Activated gamma-delta T cell treated with Interleukin-2 at 50 U/mL for 16 hours (primary cell): ENCODE measurements around the gene PIGC.
"Not testable (repeated sequence)": the region's sequence is repeated elsewhere in the genome, so short reads cannot be mapped to it uniquely, and the experiment has no call there.

ENCODE experiments used
- DNase-seq: peaks from one replicate; pipeline ENCODE4 v3.0.0-alpha.2; 2020

The PIGC gene

DNA sequence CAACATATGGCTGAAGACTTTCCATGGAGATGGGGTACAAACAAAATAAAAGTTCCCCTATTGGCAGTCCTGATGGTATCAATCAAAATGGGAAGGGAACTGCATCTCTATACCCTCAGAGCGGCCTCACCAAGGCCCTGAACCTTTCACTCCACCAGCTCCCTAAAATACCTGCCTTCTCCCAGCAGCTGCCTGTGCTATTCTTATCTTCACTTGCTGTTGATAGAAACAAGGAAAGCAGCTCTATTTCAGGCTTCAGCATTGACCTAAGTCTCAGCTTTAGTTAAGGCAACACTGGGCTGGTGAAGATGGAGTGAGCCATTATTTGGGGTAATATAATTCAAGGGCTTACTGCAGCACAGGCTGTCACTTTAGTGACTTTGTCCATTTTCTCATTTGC, 21.7 kb upstream of the PIGC start:
- DNase-seq, result no peak

DNA sequence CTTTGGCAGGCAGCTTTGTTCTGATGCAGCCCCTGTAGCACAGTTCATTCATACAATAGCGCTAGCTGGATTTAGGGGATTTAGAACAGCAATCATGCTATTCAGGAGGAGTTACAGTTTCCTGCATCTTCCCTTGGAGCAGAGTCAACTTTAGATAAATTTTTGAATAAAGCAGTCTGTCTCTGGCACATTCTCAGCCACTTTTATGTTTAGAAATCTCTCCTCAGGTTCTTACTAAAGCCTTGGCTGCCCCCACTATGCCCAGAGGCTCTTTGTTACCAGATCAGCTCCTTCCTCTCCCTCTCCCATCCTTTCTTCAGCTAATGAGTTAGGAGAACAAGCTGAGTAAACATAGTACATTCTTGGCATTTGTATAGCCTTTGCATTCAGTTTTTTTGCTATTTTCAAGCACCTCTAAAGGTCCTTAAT, 17.0 kb upstream of the PIGC start:
- DNase-seq, result no peak

- DNase-seq, result no peak
Measured at GRCh38 chr1:172460177-172460576, 16.3 kb upstream of the PIGC start.

GRCh38 chr1:172457479-172458130, 13.7 kb upstream of the PIGC start:
- DNase-seq, result no peak

- DNase-seq, result no peak
Measured at GRCh38 chr1:172456344-172456769, 12.5 kb upstream of the PIGC start.

DNA sequence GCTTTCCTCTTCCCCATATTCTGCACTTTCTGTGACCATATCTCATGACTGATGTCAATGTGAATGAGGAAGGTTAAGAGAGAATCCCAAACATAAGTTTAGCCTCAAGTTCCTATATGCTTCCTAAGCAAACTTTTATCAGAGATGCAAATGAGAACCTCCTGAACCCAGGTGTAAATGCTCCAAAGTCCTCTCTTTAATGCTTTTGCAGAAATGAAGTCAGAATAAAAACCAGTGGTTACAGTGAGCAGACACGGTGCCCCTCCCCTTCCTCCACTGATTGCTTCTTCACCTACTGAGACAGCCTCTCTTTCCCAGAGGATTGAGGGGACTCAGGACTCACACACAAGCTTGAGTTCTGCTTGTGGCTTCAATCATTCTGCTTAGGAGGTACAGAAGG, 11.6 kb upstream of the PIGC start:
- DNase-seq, result no peak

GRCh38 chr1:172453607-172454006, 9.7 kb upstream of the PIGC start:
- DNase-seq, result no peak

GRCh38 chr1:172453153-172453545, 9.3 kb upstream of the PIGC start:
- no peak for DNase-seq

DNA sequence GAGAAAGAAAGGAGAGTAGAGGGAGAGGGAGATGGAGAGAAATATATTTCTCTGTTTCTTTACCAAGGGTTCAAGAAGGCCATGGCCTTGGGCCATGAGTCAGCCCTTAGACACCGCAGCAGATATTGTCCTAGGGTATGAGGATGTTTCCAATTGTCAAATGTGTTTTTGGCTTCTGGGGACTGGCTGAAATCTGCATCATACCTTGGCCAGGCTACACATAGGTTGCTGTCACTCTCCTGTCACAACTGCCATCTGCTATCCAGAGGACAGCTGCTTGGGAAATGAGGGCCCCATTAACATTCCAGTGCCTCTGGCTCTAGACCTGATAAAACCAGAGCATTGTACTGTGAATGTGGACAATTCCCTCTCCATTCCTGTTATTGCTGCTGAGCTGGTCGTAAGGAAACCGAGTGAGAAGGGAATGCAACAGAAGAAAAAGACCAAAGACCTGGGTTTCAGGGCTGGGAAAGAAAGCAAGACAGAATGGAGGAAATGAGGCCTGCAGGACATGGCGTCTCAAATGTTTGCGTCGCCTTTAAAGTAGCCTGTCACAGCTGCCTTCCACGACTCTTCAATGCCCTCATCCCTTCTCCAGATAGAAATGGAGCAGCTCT, 8.8 kb upstream of the PIGC start:
- DNase-seq, result no peak

GRCh38 chr1:172451002-172451443, 7.2 kb upstream of the PIGC start:
- DNase-seq, result no peak

DNA sequence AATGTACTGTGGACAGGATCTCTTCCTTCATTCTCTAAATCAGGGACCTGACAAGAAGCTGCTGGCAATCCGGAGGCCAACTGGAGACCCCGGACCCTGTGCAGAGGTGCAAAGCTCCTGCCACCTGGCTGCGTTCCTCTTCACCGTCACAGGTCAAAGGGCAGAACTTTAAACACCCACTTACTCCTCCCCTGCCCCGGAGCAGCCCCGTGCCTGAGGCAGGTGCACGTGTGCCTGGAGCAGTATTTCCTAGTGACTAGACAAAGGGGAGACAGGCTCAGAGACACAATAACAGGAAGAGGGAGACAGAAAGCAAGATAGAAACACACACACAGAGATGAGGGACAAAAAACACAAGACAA, 6.6 kb upstream of the PIGC start:
- no peak for DNase-seq

DNA sequence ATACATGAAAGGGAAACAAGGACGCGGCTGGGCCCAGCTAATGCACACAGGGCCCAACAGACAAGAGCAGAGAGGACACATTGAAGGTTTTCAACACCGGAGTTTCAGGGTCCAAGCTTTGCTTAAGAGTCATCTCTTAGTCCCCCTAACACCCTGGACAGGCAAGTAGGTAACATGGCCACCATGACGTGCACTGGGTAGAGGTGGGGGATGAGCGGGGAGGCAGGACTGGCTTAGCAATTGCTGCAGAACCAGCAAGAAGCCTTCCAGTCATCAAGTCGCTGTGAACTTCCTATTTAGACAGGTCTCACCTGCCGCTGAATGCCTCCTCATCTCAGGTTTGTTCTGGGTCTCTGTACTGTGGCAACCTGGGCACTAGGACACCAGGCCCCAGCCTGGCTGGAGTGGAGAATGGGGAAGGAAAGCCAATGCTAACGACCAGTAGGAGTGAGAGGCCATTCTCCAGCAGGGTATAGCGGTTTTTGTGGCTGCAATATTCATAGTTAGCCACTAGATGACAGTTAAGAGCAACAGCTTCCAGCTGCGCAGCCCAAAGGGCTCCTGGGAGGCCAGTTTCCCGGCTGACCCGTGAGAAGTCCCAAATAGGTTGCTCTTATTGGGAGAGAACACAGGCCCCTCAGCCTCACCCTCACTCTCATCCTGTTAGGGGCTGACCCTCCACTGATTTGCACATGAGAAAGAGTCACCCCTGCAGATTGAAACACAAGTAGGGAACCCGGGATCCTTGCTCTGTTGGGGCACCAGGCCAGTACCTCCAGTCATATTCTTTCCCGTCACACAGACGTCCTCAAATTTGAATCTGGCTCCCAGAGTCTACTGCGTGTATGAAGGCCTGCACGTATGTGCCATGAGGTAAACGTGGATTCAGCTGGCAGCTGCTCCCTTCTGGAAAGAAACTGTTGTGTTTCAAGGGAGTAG, 6.0 kb upstream of the PIGC start:
- peak; percentile 9 for DNase-seq

GRCh38 chr1:172448995-172449584, 5.2 kb upstream of the PIGC start:
- DNase-seq, result no peak

DNA sequence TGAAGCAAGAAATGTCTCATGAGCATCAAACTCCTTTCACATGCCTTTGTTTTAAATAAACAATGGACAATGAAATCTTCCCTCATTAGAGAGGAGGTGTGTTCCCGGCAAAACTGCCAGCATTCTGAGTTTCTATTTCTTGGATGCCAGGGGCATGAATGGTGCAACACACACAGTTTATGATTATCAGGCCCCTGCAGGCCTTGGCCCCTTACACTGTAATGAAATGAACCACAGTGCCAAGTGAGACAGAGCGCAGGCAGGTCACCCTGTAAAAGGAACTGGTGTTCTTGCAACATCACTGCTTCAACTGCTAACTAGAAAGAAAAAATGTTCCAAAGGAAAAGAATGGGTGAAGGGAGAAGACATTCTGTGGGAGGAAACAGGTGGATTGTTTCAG, 3.8 kb upstream of the PIGC start:
- no peak for DNase-seq

- no peak for DNase-seq
Measured at GRCh38 chr1:172446547-172446946, 2.7 kb upstream of the PIGC start.

DNA sequence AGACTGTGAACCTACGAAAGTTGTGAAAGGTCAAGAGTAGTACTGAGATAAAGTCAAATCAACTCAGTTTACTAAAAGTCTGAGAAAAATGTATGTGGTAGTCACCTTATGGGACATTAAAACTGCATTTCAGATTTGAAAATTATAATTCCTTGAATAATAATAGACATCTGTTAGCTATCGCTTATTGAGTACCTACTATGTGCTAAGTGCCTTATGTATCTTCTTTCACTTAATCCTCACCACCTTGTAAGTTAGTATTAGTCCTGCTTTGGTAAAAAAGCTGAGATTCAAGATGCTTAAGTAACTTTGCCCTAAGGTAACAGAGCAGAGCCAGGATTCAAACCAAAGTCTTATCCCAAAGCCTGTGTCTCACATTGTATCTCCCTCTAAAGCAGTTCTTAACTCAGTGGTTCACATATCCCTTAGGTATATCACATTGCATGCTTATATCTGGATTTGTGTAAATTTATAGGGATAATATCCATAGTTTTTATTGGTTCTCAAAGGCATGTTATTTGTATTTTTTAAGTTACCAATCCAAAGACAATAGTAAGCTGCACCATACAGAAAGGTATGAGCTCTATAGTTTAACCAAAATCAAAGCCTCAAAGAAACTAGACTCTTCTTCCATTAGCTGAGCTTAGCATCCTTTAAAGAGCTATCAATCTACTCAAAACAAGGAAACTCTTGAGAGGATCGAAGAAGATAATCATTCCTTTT, 865 bp downstream of the PIGC start:
- DNase-seq, result no peak

DNA sequence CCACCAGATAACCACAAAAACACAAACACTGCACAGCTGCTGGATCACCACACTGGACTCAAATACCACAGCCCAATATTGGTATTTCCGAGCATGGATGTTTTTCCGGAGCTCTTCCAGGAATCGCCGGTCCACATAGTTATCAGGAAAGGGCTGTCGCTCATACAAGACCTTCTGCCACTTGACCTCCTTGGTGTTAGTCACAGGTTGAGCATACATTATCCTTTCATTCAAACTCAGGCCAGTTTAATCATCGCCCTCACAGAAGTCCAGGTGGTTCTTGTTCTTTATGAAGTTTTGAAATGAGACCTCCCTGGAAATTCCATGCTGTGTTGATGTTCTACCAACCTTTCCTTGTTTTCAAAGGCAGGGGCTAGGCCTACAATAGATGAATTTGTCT, 1.5 kb downstream of the PIGC start:
- DNase-seq, result no peak

- DNase-seq, result not testable (repeated sequence)
Measured at GRCh38 chr1:172437183-172437582, 6.7 kb downstream of the PIGC start.

DNA sequence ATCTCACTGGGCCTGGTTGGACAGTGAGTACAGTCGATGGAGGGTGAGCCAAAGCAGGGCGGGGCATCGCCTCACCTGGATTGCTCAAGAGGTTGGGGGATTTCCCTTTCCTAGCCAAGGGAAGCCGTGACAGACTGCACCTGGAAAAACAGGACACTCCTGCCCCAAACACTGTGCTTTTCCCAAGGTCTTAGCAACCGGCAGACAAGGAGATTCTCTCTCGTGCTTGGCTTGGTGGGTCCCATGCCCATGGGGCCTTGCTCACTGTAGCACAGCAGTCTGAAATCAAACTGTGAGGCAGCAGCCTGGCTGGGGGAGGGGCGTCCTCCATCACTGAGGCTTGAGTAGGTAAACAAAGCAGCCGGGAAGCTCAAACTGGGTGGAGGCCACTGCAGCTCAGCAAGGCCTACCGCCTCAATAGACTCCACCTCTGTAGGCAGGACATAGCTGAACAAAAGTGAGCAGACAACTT, 12.1 kb downstream of the PIGC start:
- peak; percentile 9 for DNase-seq

GRCh38 chr1:172431204-172431603, 12.7 kb downstream of the PIGC start:
- no peak for DNase-seq

DNA sequence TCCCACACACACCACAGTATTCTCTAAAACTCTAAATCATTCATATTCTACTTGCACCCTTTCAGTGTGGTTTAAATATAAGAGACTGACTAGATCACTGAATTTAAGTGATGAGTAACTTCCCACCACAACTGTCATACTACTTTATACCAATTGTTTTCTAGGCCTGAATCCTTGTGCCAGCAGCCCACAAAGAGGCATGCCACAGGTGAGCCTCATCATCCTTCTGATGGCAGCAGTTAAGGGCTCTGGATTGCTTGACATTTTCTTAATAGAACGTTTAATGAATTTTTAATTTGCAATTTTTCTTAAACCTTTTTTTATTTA, 13.8 kb downstream of the PIGC start:
- DNase-seq, result no peak

GRCh38 chr1:172429331-172430127, 14.3 kb downstream of the PIGC start:
- peak; percentile 26 for DNase-seq
